ENCODE data around the gene TBCA. TPM values are rescaled to one million over a fixed set of nuclear protein-coding genes. Genes with fewer than 3 reads are reported as not detected.

Gene TBCA
- total and polyA plus RNA-seq, 12 donors: 184 to 595 (median 288) TPM

DNA sequence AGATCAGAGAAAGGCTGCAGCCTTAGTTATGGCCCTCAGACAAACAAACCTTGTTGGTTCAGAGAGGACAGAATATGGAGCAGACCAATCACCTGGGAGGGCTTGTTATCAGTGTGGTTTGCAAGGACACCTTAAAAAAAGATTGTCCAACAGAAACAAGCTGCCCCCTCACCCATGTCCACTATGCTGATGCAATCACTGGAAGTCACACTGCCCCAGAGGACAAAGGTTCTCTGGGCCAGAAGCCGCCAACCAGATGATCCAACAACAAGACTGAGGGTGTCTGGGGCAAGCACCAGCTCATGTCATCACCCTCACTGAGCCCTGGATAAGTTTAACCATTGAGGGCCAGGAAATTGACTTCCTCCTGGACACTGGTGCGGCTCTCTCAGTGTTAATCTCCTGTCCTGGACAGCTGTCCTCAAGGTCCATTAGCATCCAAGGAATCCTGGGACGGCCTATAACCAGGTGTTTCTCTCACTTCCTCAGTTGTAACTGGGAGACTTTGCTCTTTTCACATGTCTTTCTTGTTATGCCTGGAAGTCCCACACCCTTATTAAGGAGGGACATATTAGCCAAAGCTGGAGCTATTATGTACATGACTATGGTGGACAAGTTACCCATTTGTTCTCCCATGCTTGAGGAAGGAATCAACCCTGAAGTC, 36.9 kb upstream of the TBCA start:
- no peaks in the 10 kb centered on the region for H3K9me3 ChIP-seq (replicated peaks in 1 of 3)
- no peaks in the 10 kb centered on the region for H3K27me3 ChIP-seq
- no peak overlapping the region for H3K4me3 ChIP-seq
- no peak for DNase-seq
- H3K4me1 ChIP-seq (replicated peaks in 1 of 2): no peaks in the 10 kb centered on the region
- WGBS, 4 donors: 89 to 100% (median 92%) methylated on average over 2 to 3 of the region's 3 CpGs
- no peaks in the 10 kb centered on the region for H3K36me3 ChIP-seq (replicated peaks in 1 of 2)
- intact Hi-C loops (cut with DNase I): no loop called here
- H3K27ac ChIP-seq: no peak overlapping the region
- TF ChIP-seq, protein P1, sequence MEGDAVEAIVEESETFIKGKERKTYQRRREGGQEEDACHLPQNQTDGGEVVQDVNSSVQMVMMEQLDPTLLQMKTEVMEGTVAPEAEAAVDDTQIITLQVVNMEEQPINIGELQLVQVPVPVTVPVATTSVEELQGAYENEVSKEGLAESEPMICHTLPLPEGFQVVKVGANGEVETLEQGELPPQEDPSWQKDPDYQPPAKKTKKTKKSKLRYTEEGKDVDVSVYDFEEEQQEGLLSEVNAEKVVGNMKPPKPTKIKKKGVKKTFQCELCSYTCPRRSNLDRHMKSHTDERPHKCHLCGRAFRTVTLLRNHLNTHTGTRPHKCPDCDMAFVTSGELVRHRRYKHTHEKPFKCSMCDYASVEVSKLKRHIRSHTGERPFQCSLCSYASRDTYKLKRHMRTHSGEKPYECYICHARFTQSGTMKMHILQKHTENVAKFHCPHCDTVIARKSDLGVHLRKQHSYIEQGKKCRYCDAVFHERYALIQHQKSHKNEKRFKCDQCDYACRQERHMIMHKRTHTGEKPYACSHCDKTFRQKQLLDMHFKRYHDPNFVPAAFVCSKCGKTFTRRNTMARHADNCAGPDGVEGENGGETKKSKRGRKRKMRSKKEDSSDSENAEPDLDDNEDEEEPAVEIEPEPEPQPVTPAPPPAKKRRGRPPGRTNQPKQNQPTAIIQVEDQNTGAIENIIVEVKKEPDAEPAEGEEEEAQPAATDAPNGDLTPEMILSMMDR (IDR thresholded peaks at IDR 0.05): no peak
- no peak for TF ChIP-seq POLR2A (IDR thresholded peaks at IDR 0.05)

DNA sequence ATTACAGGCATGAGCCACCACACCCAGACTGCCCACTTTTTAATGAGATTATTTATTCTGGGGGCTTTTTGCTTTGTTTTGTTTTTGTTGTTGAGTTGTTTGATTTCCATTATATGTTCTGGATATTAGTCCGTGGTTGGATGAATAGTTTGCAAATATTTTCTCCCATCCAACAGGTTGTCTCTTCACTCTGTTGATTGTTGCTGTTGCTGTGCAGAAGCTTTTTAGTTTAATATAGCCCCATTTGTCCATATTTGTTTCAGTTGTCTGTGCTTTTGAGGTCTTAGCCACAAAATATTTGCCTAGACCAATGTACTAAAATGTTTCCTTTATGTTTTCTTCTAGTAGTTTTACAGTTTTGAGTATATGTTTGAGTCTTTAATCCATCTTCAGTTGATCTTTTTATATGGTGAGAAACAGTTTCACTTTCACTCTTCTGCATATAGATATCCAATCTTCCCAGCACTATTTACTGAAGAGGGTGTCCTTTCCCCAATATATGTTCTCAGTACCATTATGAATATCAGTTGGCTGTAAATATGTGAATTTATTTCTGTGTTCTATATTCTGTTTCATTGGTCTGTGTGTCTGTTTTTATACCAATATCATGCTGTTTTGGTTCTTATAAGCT, 30.2 kb upstream of the TBCA start:
- DNase-seq: no peak
- peaks cover 0 to 4% (median 0%) of the 10 kb centered on the region in 3 donors for H3K9me3 ChIP-seq (replicated peaks in 1 of 3)
- TF ChIP-seq, protein P1 (IDR thresholded peaks at IDR 0.05): no peak
- TF ChIP-seq POLR2A (IDR thresholded peaks at IDR 0.05): no peak
- H3K27ac ChIP-seq: no peak overlapping the region
- WGBS, 4 donors: 0 to 84% (median 58%) methylated on average over 1 of the region's 1 CpG
- no peaks in the 10 kb centered on the region for H3K36me3 ChIP-seq (replicated peaks in 1 of 2)
- intact Hi-C loops (cut with DNase I): no loop called here
- H3K4me1 ChIP-seq (replicated peaks in 1 of 2): no peaks in the 10 kb centered on the region
- no peak overlapping the region for H3K4me3 ChIP-seq
- H3K27me3 ChIP-seq: no peaks in the 10 kb centered on the region

DNA sequence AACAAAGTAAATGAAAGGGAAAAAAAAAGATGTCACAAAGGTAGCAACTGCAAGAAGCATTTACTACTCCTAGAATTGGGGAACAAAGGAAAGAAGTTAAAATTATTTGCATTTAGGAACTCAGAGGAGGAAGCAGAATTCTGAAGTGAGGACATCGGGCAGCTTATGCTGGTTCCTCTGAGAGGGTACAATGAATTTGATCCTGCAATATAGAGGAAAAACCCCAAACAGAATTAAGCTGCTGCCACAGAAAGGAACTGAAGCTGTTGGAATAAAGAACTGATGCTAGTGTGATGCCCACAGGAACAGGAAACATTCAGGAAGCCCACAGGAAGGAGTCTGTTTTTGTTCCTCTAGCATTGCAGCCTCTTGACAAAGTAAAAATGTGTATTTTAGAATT, 22.3 kb upstream of the TBCA start:
- no peak overlapping the region for H3K27ac ChIP-seq
- no peak for TF ChIP-seq POLR2A (IDR thresholded peaks at IDR 0.05)
- TF ChIP-seq, protein P1 (IDR thresholded peaks at IDR 0.05): no peak
- WGBS, 4 donors: 60 to 73% (median 68%) methylated on average over 1 of the region's 1 CpG
- intact Hi-C loops (cut with DNase I): no loop called here
- H3K36me3 ChIP-seq (replicated peaks in 1 of 2): no peaks in the 10 kb centered on the region
- DNase-seq: no peak
- no peak overlapping the region for H3K4me3 ChIP-seq
- H3K27me3 ChIP-seq: no peaks in the 10 kb centered on the region
- peaks cover 0 to 4% (median 4%) of the 10 kb centered on the region in 3 donors for H3K9me3 ChIP-seq (replicated peaks in 1 of 3)
- peaks cover 0 to 7% of the 10 kb centered on the region in 2 donors for H3K4me1 ChIP-seq (replicated peaks in 1 of 2)

DNA sequence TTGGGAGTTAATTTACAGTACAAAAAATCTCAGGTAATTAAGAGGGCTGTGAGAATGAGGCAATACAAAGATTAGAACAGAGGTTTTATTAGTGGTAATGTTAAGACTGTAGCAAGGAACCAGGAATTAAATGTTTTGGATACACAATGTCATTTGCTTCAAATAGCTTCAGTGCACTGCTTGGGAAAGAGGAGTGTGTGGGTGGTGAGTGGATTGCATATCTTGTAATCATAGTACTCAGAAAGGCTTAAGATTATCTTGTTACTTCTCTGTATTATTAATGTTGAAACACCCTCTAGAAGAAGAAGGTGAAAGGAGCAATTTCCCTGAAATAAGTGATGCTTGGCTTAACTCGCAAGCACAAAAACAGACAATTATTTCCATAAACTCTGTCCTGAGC, 21.0 kb upstream of the TBCA start:
- TF ChIP-seq POLR2A (IDR thresholded peaks at IDR 0.05): no peak
- TF ChIP-seq, protein P1 (IDR thresholded peaks at IDR 0.05): no peak
- no peaks in the 10 kb centered on the region for H3K36me3 ChIP-seq (replicated peaks in 1 of 2)
- intact Hi-C loops (cut with DNase I): no loop called here
- H3K27ac ChIP-seq: no peak overlapping the region
- peaks cover 0 to 7% of the 10 kb centered on the region in 2 donors for H3K4me1 ChIP-seq (replicated peaks in 1 of 2)
- H3K4me3 ChIP-seq: no peak overlapping the region
- H3K9me3 ChIP-seq (replicated peaks in 1 of 3): peaks cover 0 to 4% (median 1%) of the 10 kb centered on the region in 3 donors
- 81 to 95% (median 89%) methylated on average over 1 of the region's 1 CpG for WGBS, 4 donors
- no peaks in the 10 kb centered on the region for H3K27me3 ChIP-seq
- DNase-seq: no peak

All from adrenal gland (tissue), 12 donors.